Thyroid gland (tissue), 4 donors: ENCODE measurements around the gene ERVH48-1. TPM values are rescaled to one million over a fixed set of nuclear protein-coding genes. Genes with fewer than 3 reads are reported as not detected.
"Not testable (repeated sequence)": the region's sequence is repeated elsewhere in the genome, so short reads cannot be mapped to it uniquely, and the experiment has no call there.

Experiments used
- DNase-seq, 2 donors: peaks; one replicate each; pipeline ENCODE4 v3.0.0-alpha.2; 2019
- H3K27ac ChIP-seq, 3 donors: fragments of 200-600 bp; sonication (generic); 1 replicate in 2 of 3; 2 replicates in 1 of 3; pipeline ENCODE4 v1.5.1; 2016 to 2019; ENCODE audit warnings: mild to moderate bottlenecking in 1 of 3, moderate library complexity in 1 of 3
- H3K27me3 ChIP-seq: fragments of 200-600 bp; sonication (generic); one replicate; pipeline ENCODE4 v1.5.1; 2019
- H3K36me3 ChIP-seq, 2 donors: fragments of 200-600 bp; sonication (generic); one replicate each; pipeline ENCODE4 v1.5.1; 2016 to 2019
- H3K4me1 ChIP-seq, 2 donors: fragments of 200-600 bp; sonication (generic); one replicate each; pipeline ENCODE4 v1.5.1; 2017 to 2019
- H3K4me3 ChIP-seq, 3 donors: fragments of 200-600 bp; sonication (generic); replicated peaks in 1 of 3; 1 replicate in 2 of 3; 2 replicates in 1 of 3; pipeline ENCODE4 v1.5.1; 2016; ENCODE audit warnings: mild to moderate bottlenecking in 1 of 3
- H3K9me3 ChIP-seq: fragments of 200-600 bp; sonication (generic); one replicate; pipeline ENCODE4 v1.5.1; 2017
- POLR2A ChIP-seq, 2 donors: fragments of 450-650 bp; IDR thresholded peaks; one replicate each; pipeline ENCODE4 v1.6.1; 2017; ENCODE audit warnings: antibody characterized with exemption in 2 of 2, mild to moderate bottlenecking in 2 of 2, moderate library complexity in 1 of 2
- WGBS, 2 donors: methylation state at CpG; one replicate each; pipeline ENCODE4 v1.1.5; 2017; 5-methylcytosine and 5-hydroxymethylcytosine counted together
- intact Hi-C: fragments of 100-400 bp; cut with DNase I; formaldehyde crosslinking; loops from one replicate; pipeline ENCODE4 v1.15.1; 2023
- total RNA-seq, 4 donors: library from RNA; depleted of rRNA; stranded (reverse); fragments of >200 nt; gene quantifications; one replicate each; pipeline ENCODE4 v1.2.3, GENCODE V29; 2016
- TF ChIP-seq, protein P1 (sequence below), 6 experiments: fragments of 200-600 bp in 3 of 6; fragments of 450-650 bp in 3 of 6; sonication (generic) in 3 of 6; IDR thresholded peaks; one replicate each; pipeline ENCODE4 v1.5.1; 2016 to 2019; ENCODE audit warnings: antibody characterized with exemption in 6 of 6, mild to moderate bottlenecking in 2 of 6, inconsistent platforms in 1 of 6, moderate library complexity in 1 of 6

ERVH48-1 gene
- total RNA-seq, 4 donors from 2014 or later, result 0.22 to 0.42 TPM; not detected in 2

GRCh38 chr21:42923553-42924432 is 1.6 kb downstream of the ERVH48-1 start:
- H3K4me1 ChIP-seq, result peaks cover 5 to 6% of the 10 kb centered on the region in 2 donors
- H3K27ac ChIP-seq, result no peak overlapping the region
- no peaks in the 10 kb centered on the region for H3K36me3 ChIP-seq
- H3K9me3 ChIP-seq, result no peaks in the 10 kb centered on the region
- intact Hi-C loops, result loop anchor here (10.0 kb wide), 1 partner anchor 91 kb away; no protein-coding TSS in a partner anchor
- no peak overlapping the region for H3K4me3 ChIP-seq
- no peak for TF ChIP-seq POLR2A (IDR thresholded peaks at IDR 0.05)
- TF ChIP-seq, protein P1, sequence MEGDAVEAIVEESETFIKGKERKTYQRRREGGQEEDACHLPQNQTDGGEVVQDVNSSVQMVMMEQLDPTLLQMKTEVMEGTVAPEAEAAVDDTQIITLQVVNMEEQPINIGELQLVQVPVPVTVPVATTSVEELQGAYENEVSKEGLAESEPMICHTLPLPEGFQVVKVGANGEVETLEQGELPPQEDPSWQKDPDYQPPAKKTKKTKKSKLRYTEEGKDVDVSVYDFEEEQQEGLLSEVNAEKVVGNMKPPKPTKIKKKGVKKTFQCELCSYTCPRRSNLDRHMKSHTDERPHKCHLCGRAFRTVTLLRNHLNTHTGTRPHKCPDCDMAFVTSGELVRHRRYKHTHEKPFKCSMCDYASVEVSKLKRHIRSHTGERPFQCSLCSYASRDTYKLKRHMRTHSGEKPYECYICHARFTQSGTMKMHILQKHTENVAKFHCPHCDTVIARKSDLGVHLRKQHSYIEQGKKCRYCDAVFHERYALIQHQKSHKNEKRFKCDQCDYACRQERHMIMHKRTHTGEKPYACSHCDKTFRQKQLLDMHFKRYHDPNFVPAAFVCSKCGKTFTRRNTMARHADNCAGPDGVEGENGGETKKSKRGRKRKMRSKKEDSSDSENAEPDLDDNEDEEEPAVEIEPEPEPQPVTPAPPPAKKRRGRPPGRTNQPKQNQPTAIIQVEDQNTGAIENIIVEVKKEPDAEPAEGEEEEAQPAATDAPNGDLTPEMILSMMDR (IDR thresholded peaks at IDR 0.05), result peak; percentile 40 to 98 (median 86)
- 26 to 28% methylated on average over 18 of the region's 18 CpGs for WGBS, 2 donors
- DNase-seq, result peak; percentile 77 to 82
- no peaks in the 10 kb centered on the region for H3K27me3 ChIP-seq

DNA sequence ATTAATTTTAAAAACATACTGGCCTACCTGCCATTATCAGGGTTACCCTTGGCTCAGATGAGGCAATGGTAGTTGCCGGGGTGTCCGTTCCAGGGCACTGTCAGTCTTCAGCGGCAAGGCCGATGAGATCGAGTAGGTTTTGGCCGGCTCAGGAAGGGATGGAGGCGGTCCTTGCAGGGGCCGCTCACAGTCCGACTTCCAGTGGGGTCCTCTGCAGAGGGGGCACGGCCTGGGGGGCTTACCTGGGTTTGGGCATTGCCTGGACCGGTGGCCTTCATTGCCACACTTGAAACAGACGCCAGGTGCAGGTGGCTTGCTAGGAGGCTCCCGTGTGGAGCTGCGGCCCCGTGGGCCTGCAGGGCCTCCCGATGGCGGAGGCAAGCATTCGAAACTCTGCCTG is 2.5 kb downstream of the ERVH48-1 start:
- Histone ChIP-seq H3K4me3 (no peak overlapping the region), H3K4me1 (peaks cover 5 to 6% of the 10 kb centered on the region in 2 donors), H3K27ac (no peak overlapping the region), H3K27me3 (no peaks in the 10 kb centered on the region), H3K36me3 (no peaks in the 10 kb centered on the region), H3K9me3 (no peaks in the 10 kb centered on the region)
- intact Hi-C loops, result loop anchor here (10.0 kb wide), 1 partner anchor 92 kb away; no protein-coding TSS in a partner anchor
- 90 to 93% methylated on average over 13 to 16 of the region's 18 CpGs for WGBS, 2 donors
- no peak for DNase-seq
- TF ChIP-seq POLR2A (IDR thresholded peaks at IDR 0.05), result no peak
- TF ChIP-seq, protein P1 (IDR thresholded peaks at IDR 0.05), result no peak

DNA sequence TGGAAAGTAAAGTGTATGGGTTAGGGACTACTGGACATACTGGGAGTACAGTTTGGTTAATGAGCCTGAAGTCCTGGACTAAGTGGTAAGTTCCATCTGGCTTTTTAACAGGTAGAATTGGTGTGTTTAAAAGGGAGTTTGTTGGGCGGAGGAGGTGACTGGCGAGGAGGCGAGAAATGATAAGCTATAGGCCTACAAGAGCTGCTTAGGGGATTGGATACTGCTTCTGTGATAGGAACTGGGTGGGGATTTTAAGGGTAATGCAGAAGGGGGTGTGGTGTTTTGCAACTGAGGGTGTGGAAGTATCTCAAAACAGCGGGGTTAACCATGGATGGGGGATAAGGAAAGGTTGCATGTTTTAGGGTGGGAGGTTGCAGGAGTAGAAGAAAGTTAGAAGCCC is 3.5 kb downstream of the ERVH48-1 start:
- WGBS, 2 donors, result 90 to 93% methylated on average over 4 of the region's 4 CpGs

DNA sequence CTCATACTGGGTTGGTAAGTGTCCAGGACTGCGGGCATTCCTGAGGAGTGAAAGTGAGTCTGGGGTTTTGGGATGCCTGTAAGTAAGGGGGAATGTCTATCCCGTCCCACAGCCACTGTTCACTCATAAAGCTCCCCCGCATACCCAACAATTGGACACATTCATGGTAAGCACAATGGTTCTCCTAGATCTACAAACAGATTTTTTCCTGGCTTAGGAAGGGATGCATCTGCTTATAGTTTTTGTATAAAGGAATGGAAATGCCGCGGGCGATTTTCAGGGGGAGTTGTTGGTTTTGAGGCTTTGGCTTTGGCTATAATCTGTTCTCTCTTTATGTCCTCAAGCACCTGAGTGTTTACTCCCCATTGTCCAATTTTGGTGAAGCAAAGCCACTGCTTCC is 7.1 kb downstream of the ERVH48-1 start:
- no peaks in the 10 kb centered on the region for H3K9me3 ChIP-seq
- no peaks in the 10 kb centered on the region for H3K27me3 ChIP-seq
- peaks cover 4 to 5% of the 10 kb centered on the region in 2 donors for H3K4me1 ChIP-seq
- intact Hi-C loops, result no loop called here
- H3K4me3 ChIP-seq, result no peak overlapping the region
- no peak for DNase-seq
- H3K36me3 ChIP-seq, result no peaks in the 10 kb centered on the region
- TF ChIP-seq, protein P1 (IDR thresholded peaks at IDR 0.05), result no peak
- TF ChIP-seq POLR2A (IDR thresholded peaks at IDR 0.05), result no peak
- no peak overlapping the region for H3K27ac ChIP-seq
- 85 to 98% methylated on average over 6 of the region's 6 CpGs for WGBS, 2 donors

More for the DNA sequence above, 3.5 kb downstream of the ERVH48-1 start:
- H3K27me3 ChIP-seq, result no peaks in the 10 kb centered on the region
- intact Hi-C loops, result loop anchor here (10.0 kb wide), 1 partner anchor 93 kb away; no protein-coding TSS in a partner anchor
- H3K27ac ChIP-seq, result no peak overlapping the region
- H3K9me3 ChIP-seq, result no peaks in the 10 kb centered on the region
- no peaks in the 10 kb centered on the region for H3K36me3 ChIP-seq
- DNase-seq, result no peak
- TF ChIP-seq POLR2A (IDR thresholded peaks at IDR 0.05), result no peak
- TF ChIP-seq, protein P1 (IDR thresholded peaks at IDR 0.05), result no peak
- no peak overlapping the region for H3K4me3 ChIP-seq
- H3K4me1 ChIP-seq, result peaks cover 5 to 6% of the 10 kb centered on the region in 2 donors

DNA sequence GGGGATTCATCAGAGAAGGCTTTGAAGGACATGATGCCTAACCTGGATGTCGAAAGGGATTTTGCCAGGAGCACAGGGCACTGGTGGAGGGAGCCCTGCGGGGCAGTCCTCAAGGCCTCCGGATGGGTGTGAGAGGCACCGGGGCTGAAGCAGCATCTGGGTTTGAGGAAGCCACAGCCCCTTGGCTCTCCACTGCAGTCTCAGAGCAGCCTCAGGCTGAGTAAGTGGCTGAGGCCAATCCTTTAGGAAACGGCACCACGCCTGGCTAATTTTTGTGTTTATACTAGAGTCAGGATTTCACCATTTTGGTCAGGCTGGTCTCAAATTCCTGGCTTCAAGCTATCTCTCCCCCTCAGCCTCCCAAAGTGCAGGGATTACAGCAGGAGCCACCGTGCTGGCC is 12.0 kb downstream of the ERVH48-1 start:
- WGBS, 2 donors, result 46 to 47% methylated on average over 7 of the region's 7 CpGs
- intact Hi-C loops, result no loop called here
- peaks cover 22 to 31% of the 10 kb centered on the region in 2 donors for H3K36me3 ChIP-seq
- peak; percentile 23 to 31 for DNase-seq
- peaks cover 5 to 6% of the 10 kb centered on the region in 2 donors for H3K4me1 ChIP-seq
- no peaks in the 10 kb centered on the region for H3K27me3 ChIP-seq
- peak overlapping the region in 2 of 3 donors; percentile 31 to 36 for H3K27ac ChIP-seq
- H3K4me3 ChIP-seq, result no peak overlapping the region
- TF ChIP-seq, protein P1 (IDR thresholded peaks at IDR 0.05), result no peak
- no peak for TF ChIP-seq POLR2A (IDR thresholded peaks at IDR 0.05)
- no peaks in the 10 kb centered on the region for H3K9me3 ChIP-seq

DNA sequence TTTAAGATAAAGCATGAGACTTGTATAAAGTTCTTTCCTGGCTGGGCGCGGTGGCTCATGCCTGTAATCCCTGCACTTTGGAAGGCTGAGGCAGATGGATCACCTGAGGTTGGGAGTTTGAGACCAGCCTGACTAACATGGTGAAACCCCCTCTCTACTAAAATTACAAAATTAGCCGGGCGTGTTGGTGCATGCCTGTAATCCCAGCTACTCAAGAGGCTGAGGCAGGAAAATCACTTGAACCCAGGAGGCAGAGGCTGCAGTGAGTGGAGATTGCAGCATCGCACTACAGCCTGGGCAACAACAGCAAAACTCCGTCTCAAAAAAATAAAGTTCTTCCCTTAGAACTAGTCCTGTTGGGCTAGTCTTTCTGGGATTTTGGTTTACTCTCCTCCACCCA is 13.5 kb downstream of the ERVH48-1 start:
- H3K36me3 ChIP-seq, result peaks cover 22 to 32% of the 10 kb centered on the region in 2 donors
- H3K9me3 ChIP-seq, H3K27ac ChIP-seq, intact Hi-C loops, H3K4me3 ChIP-seq, H3K4me1 ChIP-seq, H3K27me3 ChIP-seq, DNase-seq: not testable (repeated sequence)
- WGBS, 2 donors, result 83 to 93% methylated on average over 6 of the region's 6 CpGs

DNA sequence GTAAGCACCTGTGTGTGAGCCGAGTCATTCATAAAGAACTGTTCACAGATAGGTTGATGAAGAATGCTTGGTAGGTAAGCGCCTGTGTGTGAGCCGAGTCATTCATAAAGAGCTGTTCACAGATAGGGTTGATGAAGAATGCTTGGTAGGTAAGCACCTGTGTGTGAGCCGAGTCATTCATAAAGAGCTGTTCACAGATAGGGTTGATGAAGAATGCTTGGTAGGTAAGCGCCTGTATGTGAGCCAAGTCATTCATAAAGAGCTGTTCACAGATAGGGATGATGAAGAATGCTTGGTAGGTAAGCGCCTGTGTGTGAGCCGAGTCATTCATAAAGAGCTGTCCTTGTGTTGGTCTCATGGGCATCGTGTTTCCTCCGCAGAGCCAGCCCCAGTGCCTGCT is 16.9 kb downstream of the ERVH48-1 start:
- not testable (repeated sequence) for H3K27me3 ChIP-seq, H3K27ac ChIP-seq, H3K4me3 ChIP-seq, H3K4me1 ChIP-seq, H3K9me3 ChIP-seq, DNase-seq
- intact Hi-C loops, result loop anchor here (10.0 kb wide), 1 partner anchor 64 kb away; no protein-coding TSS in a partner anchor
- 94 to 95% methylated on average over 9 of the region's 9 CpGs for WGBS, 2 donors
- H3K36me3 ChIP-seq, result peaks cover 38 to 56% of the 10 kb centered on the region in 2 donors
